Activated CD4-positive, CD25-positive, alpha-beta regulatory T cell treated with anti-CD3 and anti-CD28 coated beads, Interleukin-2, amount 50 U/mL, for 72 hours (primary cell): ENCODE results near the gene NUP85.
"Not testable (repeated sequence)": the region's sequence is repeated elsewhere in the genome, so short reads cannot be mapped to it uniquely, and the experiment has no call there.

Experiments used
- DNase-seq: peaks from one replicate; pipeline ENCODE4 v3.0.0; 2021

Gene NUP85

GRCh38 chr17:75270218-75270965 lies 64.9 kb downstream of the NUP85 start:
- peak; percentile 73 for DNase-seq

DNA sequence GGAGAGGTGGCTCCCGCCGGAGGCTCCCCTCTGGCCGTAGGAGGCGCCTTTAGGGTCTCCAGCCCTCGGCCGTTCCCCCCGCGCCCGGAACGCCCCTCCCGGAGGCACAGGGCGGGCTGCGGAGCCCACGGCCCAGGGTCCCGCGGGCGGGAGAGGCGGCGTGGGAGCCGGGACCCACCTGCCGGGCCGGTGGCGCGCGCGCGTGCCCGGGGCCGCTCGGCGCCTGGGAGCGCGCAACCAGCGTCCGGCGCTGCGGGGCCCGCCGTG lies 65.4 kb downstream of the NUP85 start, which contains the start of gene MIF4GD:
Gene MIF4GD, minus strand, starts transcription at position 266 of the 267 bp plus-strand sequence. CDS start 1,036 bp downstream, outside the sequence.
- no peak for DNase-seq

GRCh38 chr17:75271233-75271954 lies 65.9 kb downstream of the NUP85 start:
- peak; percentile 95 for DNase-seq

DNA sequence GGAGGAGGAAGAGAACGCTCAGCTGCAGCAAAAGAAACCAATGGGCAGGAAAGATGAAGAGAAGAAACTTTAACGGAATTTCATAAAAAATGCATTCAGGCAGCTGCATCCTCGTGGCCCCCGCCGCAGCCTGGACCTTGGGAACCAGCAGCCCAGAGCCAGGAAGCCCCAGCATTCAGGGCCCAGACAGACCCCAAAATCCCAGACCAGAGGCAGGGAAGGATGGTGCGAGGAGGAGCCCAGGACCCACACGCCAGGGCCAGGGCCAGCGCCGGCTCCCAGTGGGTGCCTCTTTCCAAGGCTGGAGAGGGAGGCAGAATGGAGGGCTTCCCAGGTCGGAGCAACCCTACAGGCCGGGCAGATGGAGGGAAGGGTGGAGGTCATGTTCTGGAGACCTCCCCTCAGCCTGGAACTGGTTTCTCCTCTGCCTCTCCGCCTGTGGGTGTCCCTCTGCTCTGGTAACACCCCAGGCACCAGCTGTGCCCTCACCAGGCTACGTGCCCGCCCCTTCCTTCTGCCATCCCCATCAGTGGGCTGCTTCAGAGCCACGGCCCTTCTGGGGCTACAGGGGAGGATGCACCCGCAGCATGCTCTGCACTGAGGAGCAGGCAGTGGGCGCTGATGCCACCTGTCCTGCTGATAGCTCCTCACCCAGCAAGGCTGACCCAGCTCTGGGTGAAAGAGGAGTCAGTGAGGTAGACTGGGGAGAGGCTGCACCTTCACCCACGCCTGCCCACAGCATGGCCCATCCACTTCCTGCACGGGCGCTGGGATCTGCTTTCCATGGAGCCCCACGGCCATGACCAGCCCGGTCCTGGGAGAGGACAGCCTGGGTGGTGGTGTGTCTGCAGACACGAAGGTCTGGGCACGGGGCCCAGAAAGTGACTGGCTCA lies 66.7 kb downstream of the NUP85 start:
- DNase-seq = no peak

GRCh38 chr17:75272848-75273184 lies 67.3 kb downstream of the NUP85 start:
- DNase-seq = no peak

GRCh38 chr17:75273977-75274708 lies 68.7 kb downstream of the NUP85 start:
- no peak for DNase-seq

GRCh38 chr17:75277664-75278071 lies 72.2 kb downstream of the NUP85 start:
- DNase-seq = no peak

- DNase-seq = not testable (repeated sequence)
Observed at GRCh38 chr17:75280189-75280588, 74.7 kb downstream of the NUP85 start.

DNA sequence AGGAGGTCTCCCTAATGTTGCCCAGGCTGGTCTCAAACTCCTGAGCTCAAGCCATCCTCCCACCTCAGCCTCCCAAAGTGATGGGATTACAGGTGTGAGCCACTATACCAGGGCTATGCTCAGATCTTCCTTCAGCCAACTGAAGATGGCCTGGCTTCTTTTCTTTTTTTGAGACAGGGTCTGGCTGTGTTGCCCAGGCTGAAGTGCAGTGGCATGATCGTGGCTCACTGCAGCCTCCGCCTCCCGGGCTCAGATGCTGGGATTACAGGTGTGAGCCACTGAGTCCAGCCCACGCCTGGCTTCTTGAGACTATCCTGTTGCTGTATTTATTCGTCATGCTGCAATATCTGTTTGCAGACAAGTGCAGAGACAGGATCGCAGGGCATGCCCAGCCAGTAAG lies 79.6 kb downstream of the NUP85 start:
- DNase-seq = no peak
